Panc1 (cell line): ENCODE measurements around the gene PLCB1. TPM values are rescaled to one million over a fixed set of nuclear protein-coding genes. Genes with fewer than 3 reads are reported as not detected.

ENCODE experiments used
- ATAC-seq: fragments of 200-7000 bp; cut with Tn5 transposase; 2 replicates; pipeline ENCODE4 v1.9.1; 2020; ENCODE audit warnings: mild to moderate bottlenecking, moderate library complexity
- BruUV-seq: library from RNA; stranded (reverse); fragments of 400-500 nt; replicated peaks from 2 replicates; lab custom pipeline; 2021; lab: Mats Ljungman, UMichigan
- CTCF ChIA-PET: fragments of 300-600 bp; sonication (Branson Sonifier 250); formaldehyde crosslinking; loops from one replicate; lab custom pipeline; 2022; ENCODE audit warnings: antibody characterized with exemption; lab: Charles Lee
- POLR2A ChIA-PET: fragments of 300-600 bp; sonication (Branson Sonifier 250); formaldehyde crosslinking; loops from one replicate; lab custom pipeline; 2022; ENCODE audit warnings: antibody characterized with exemption; lab: Charles Lee
- DNase-seq: peaks from one replicate; pipeline ENCODE4 v3.0.0-alpha.2; 2010; ENCODE audit warnings: low read depth, low spot score
- H3K27ac ChIP-seq: 2 replicates; pipeline ENCODE4 v1.5.1; 2011; ENCODE audit warnings: mild to moderate bottlenecking, low read length, inconsistent platforms
- H3K27me3 ChIP-seq: fragments of 200-500 bp; sonication (Bioruptor generic); 2 replicates; pipeline ENCODE4 v1.6.0; 2014; ENCODE audit warnings: low read length, inconsistent platforms; ENCODE audit not compliant: control insufficient read depth, insufficient read depth
- H3K36me3 ChIP-seq: fragments of 200-500 bp; sonication (Bioruptor generic); 2 replicates; pipeline ENCODE4 v1.5.1; 2014; ENCODE audit warnings: inconsistent platforms, mild to moderate bottlenecking, low read length, moderate library complexity; ENCODE audit not compliant: control insufficient read depth, insufficient read depth
- H3K4me1 ChIP-seq: 2 replicates; pipeline ENCODE4 v1.5.1; 2011; ENCODE audit warnings: inconsistent platforms, mild to moderate bottlenecking, low read length, moderate library complexity; ENCODE audit not compliant: control insufficient read depth, insufficient read depth
- H3K4me3 ChIP-seq, 2 experiments: 2 replicates each; pipeline ENCODE4 v1.5.1; 2011 to 2012; ENCODE audit warnings: low read depth in 2 of 2, low read length in 2 of 2, mild to moderate bottlenecking in 2 of 2, inconsistent platforms in 1 of 2, moderate library complexity in 1 of 2
- H3K9me3 ChIP-seq: fragments of 200-500 bp; sonication (Bioruptor generic); 2 replicates; pipeline ENCODE4 v1.5.1; 2014; ENCODE audit warnings: low read depth, mild to moderate bottlenecking, inconsistent platforms, low read length, moderate library complexity; ENCODE audit not compliant: control insufficient read depth, insufficient read depth
- POLR2AphosphoS5 ChIP-seq: IDR thresholded peaks from 2 replicates; pipeline ENCODE4 v1.6.1; 2012; ENCODE audit warnings: mild to moderate bottlenecking, low read depth, low read length, moderate library complexity
- SIN3A ChIP-seq: IDR thresholded peaks from 2 replicates; pipeline ENCODE4 v1.6.1; 2012; ENCODE audit warnings: low read depth, mild to moderate bottlenecking, low read length, moderate library complexity, borderline replicate concordance; ENCODE audit not compliant: insufficient read depth
- TCF7L2 ChIP-seq: IDR thresholded peaks from 2 replicates; pipeline ENCODE4 v1.6.1; 2011; ENCODE audit warnings: mild to moderate bottlenecking, low read depth, low read length, inconsistent platforms
- in situ Hi-C: cut with HindIII; loops from 2 replicates; pipeline ENCODE4 v1.10.0; 2016; ENCODE audit warnings: low sequenced_read_pairs, low pct_unique_long_range_greater_than_20kb
- intact Hi-C: fragments of 100-400 bp; cut with micrococcal nuclease; formaldehyde crosslinking; loops from one replicate; pipeline ENCODE4 v1.10.0; 2022; ENCODE audit not compliant: unreplicated experiment
- total RNA-seq: library from RNA; stranded (reverse); gene quantifications from one replicate; pipeline ENCODE4 v1.2.1, GENCODE V29; 2021; ENCODE audit not compliant: unreplicated experiment
- TF ChIP-seq, protein P1 (sequence below): fragments of 450-650 bp; IDR thresholded peaks from 2 replicates; pipeline ENCODE4 v1.5.1; 2017; ENCODE audit warnings: mild to moderate bottlenecking
- TF ChIP-seq, protein P2 (sequence below), 2 experiments: IDR thresholded peaks; 2 replicates each; pipeline ENCODE4 v1.6.1; 2011 to 2012; ENCODE audit warnings: low read depth in 2 of 2, control low read depth in 1 of 2, low read length in 1 of 2, mild to moderate bottlenecking in 1 of 2, moderate library complexity in 1 of 2; ENCODE audit not compliant: insufficient read depth in 1 of 2

PLCB1 gene
- total RNA-seq, 1 experiment from 2014 or later, result 0.59 TPM

DNA sequence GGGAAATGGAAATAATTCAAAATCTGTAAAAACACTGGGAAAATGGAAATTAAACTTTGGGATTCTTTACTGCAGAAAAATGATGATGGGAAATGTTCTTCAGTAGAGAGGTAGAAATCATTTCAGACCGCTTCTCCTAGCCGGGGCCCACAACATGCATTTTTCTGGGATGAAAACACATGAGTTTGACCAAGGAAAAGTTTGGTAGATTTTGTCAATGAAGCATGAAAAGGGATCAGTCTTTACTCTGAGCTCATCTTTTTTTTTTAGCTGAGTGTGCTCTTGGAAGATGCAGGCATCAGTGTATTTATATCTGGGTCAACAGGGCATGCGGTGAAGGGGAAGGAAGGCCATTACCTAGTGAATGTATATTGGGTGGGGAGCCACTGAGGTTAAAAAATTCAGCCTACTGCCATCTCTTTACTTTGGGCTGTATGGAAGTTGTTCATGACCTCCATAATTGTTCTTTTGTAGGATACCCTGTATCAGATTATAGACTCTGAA is 36.8 kb downstream of the PLCB1 start:
- TF ChIP-seq, protein P1, sequence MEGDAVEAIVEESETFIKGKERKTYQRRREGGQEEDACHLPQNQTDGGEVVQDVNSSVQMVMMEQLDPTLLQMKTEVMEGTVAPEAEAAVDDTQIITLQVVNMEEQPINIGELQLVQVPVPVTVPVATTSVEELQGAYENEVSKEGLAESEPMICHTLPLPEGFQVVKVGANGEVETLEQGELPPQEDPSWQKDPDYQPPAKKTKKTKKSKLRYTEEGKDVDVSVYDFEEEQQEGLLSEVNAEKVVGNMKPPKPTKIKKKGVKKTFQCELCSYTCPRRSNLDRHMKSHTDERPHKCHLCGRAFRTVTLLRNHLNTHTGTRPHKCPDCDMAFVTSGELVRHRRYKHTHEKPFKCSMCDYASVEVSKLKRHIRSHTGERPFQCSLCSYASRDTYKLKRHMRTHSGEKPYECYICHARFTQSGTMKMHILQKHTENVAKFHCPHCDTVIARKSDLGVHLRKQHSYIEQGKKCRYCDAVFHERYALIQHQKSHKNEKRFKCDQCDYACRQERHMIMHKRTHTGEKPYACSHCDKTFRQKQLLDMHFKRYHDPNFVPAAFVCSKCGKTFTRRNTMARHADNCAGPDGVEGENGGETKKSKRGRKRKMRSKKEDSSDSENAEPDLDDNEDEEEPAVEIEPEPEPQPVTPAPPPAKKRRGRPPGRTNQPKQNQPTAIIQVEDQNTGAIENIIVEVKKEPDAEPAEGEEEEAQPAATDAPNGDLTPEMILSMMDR, result no peak
- TF ChIP-seq POLR2AphosphoS5 (no peak), SIN3A (no peak), TCF7L2 (no peak)
- TF ChIP-seq, protein P2, sequence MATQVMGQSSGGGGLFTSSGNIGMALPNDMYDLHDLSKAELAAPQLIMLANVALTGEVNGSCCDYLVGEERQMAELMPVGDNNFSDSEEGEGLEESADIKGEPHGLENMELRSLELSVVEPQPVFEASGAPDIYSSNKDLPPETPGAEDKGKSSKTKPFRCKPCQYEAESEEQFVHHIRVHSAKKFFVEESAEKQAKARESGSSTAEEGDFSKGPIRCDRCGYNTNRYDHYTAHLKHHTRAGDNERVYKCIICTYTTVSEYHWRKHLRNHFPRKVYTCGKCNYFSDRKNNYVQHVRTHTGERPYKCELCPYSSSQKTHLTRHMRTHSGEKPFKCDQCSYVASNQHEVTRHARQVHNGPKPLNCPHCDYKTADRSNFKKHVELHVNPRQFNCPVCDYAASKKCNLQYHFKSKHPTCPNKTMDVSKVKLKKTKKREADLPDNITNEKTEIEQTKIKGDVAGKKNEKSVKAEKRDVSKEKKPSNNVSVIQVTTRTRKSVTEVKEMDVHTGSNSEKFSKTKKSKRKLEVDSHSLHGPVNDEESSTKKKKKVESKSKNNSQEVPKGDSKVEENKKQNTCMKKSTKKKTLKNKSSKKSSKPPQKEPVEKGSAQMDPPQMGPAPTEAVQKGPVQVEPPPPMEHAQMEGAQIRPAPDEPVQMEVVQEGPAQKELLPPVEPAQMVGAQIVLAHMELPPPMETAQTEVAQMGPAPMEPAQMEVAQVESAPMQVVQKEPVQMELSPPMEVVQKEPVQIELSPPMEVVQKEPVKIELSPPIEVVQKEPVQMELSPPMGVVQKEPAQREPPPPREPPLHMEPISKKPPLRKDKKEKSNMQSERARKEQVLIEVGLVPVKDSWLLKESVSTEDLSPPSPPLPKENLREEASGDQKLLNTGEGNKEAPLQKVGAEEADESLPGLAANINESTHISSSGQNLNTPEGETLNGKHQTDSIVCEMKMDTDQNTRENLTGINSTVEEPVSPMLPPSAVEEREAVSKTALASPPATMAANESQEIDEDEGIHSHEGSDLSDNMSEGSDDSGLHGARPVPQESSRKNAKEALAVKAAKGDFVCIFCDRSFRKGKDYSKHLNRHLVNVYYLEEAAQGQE (IDR thresholded peaks at IDR 0.05; ENCODE audit: insufficient read depth in 1 of 2, low read depth in 2 of 2, low read length in 1 of 2), result no peak
- in situ Hi-C loops, result no loop called here
- BruUV-seq, result no TSS peak

DNA sequence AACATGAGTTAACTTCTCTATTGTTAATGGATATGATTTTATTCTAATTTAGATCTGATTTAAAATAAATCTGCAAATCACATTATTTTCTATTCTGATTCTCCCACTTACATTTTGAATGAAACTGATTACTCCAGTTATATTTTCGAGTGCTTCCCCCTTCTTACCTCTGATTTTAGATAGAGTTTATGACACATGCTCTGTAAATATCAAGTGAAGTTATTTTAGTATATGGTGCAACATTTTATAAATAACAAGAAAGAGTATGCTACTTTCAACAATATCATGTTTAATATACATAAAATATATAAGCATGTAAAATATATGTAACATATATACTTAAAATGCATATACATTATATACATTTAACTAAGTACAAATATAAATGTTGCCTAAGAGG is 38.9 kb downstream of the PLCB1 start:
- DNase-seq, result no peak
- BruUV-seq, result no TSS peak
- no peak for ATAC-seq
- no peak overlapping the region for H3K4me3 ChIP-seq
- H3K36me3 ChIP-seq, result no peaks in the 10 kb centered on the region
- TF ChIP-seq, protein P1, result no peak
- TF ChIP-seq SIN3A, result no peak
- no peaks in the 10 kb centered on the region for H3K27me3 ChIP-seq
- in situ Hi-C loops (no loop called here), intact Hi-C loops (no loop called here)
- H3K9me3 ChIP-seq, result no peaks in the 10 kb centered on the region
- H3K27ac ChIP-seq, result no peak overlapping the region
- CTCF ChIA-PET, result no interaction called here
- POLR2A ChIA-PET, result no interaction called here
- no peaks in the 10 kb centered on the region for H3K4me1 ChIP-seq

More for the DNA sequence above, 36.8 kb downstream of the PLCB1 start:
- no peaks in the 10 kb centered on the region for H3K27me3 ChIP-seq
- no peaks in the 10 kb centered on the region for H3K4me1 ChIP-seq
- no peaks in the 10 kb centered on the region for H3K9me3 ChIP-seq
- DNase-seq (no peak), ATAC-seq (no peak)
- ChIA-PET POLR2A (no interaction called here), CTCF (no interaction called here)
- no peak overlapping the region for H3K4me3 ChIP-seq
- no peaks in the 10 kb centered on the region for H3K36me3 ChIP-seq
- intact Hi-C loops, result no loop called here
- no peak overlapping the region for H3K27ac ChIP-seq
